HTR-8/SVneo (cell line): ENCODE results near the gene VTA1.
"Not testable (repeated sequence)": the region's sequence is repeated elsewhere in the genome, so short reads cannot be mapped to it uniquely, and the experiment has no call there.

Experiments
- DNase-seq: peaks from one replicate; pipeline ENCODE4 v3.0.0; 2011; ENCODE audit warnings: low spot score, mixed read lengths; ENCODE audit not compliant: insufficient read length
- FAIRE-seq: peaks from 2 replicates; lab custom pipeline; 2011; peaks lifted over from hg19 to GRCh38; lab: Jason Lieb, UNC

VTA1 gene

GRCh38 chr6:142218446-142218845 lies 71.4 kb downstream of the VTA1 start:
- DNase-seq (no peak), FAIRE-seq (no peak)

DNA sequence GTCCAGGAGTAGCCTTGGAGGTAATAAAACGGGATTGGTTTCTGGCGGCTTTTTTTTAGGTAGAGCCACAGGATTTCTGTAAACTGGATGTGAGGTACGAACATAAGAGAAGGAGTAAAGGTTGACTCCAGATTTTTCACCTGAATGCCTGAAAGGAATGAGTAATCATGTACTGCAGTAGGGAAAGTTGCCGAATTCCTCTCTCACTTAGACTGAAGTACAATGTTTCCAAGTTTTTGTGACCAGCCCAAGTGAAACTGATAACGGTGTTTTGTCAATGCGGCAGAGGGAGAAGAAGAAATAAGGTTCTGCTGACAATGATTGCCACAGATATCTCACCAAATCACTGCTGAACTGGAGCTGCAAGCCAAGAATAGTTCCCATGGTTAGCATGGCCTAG lies 75.0 kb downstream of the VTA1 start:
- DNase-seq (no peak), FAIRE-seq (no peak)

GRCh38 chr6:142223938-142224337 lies 76.9 kb downstream of the VTA1 start:
- no peak for FAIRE-seq
- no peak for DNase-seq

- DNase-seq (no peak), FAIRE-seq (no peak)
Observed at GRCh38 chr6:142225115-142225514, 78.1 kb downstream of the VTA1 start.

DNA sequence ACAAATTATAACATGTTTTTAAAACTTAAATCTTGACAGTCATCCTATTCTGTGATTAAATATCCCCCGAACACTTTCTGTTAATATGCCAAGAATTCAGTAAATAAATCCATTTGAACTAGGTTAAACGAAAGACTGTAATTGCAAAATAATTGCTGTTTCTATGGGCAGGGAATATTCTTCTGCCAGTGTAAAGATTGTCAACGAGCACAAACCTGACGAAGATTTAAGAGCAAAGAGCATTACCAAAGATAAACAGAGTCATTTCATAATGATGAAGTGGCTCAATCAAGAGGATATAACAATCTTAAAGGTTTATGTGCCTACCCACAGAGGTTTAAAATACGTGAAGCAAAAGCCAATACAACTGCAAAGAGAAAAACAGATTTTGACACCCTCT lies 78.5 kb downstream of the VTA1 start:
- no peak for DNase-seq
- FAIRE-seq: no peak

DNA sequence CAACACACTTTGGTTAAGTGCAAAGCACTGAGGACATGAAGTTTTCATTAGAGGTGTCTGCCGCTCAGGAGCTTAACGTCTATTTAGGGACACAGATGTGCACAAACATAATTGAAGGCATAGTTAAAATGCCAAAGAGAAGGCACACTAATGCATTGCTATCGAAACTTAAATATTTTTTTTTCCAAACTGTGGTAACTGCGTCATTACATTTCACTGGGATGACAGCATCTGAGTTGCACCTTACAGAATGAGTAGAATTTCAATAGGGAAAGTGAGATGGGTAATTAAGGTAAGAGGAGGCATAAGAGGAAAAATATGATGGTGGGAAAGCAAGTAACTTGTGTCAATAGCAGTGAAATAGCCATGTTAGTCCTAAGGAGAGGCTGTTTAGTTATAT lies 79.7 kb downstream of the VTA1 start:
- DNase-seq: no peak
- FAIRE-seq: no peak

DNA sequence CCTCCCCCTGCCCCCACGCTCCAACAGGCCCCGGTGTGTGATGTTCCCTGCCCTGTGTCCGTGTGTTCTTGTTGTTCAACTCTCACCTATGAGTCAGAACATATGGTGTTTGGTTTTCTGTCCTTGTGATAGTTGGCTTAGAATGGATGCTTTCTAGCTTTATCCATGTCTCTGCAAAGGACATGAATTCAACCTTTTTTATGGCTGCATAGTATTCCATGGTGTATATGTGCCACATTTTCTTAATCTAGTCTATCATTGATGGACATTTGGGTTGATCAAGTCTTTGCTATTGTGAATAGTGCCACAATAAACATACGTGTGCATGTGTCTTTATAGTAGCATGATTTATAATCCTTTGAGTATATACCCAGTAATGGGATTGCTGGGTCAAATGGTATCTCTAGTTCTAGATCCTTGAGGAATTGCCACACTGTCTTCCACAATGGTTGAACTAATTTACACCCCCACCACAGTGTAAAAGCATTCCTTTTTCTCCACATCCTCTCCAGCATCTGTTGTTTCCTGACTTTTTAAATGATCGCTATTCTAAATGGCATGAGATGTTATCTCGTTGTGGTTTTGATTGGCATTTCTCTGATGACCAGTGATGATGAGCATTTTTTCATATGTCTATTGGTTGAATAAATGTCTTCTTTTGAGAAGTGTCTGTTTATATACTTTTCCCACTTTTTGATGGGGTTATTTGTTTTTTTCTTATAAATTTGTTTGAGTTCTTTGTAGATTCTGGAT lies 82.6 kb downstream of the VTA1 start:
- FAIRE-seq: not testable (repeated sequence)

GRCh38 chr6:142232206-142233044 lies 85.4 kb downstream of the VTA1 start:
- not testable (repeated sequence) for DNase-seq
- FAIRE-seq: peak; percentile 64

More for the DNA sequence above, 82.6 kb downstream of the VTA1 start:
- DNase-seq: not testable (repeated sequence)

- FAIRE-seq: no peak
- DNase-seq: no peak
Observed at GRCh38 chr6:142233945-142234682, 87.1 kb downstream of the VTA1 start.

DNA sequence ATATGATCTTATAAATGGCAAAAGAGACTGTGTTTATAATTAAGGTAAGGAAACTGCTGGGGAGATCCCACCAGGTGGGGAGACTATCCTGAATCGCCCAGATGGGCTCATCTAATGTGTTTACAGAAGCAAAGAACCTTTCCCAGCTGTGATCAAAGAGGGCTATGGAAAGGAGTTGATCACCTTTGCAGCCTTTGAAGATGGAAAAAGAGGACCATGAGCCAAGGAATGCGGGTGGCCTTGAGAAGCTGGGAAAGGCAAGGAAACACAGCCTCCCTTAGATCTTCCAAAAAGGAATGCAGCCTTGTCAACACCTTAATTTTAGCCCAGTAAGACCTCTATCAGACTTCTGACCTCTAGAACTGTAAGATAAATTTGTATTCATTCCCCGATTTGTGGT lies 88.2 kb downstream of the VTA1 start:
- DNase-seq: no peak
- no peak for FAIRE-seq

GRCh38 chr6:142235791-142236190 lies 88.7 kb downstream of the VTA1 start:
- FAIRE-seq (no peak), DNase-seq (no peak)

DNA sequence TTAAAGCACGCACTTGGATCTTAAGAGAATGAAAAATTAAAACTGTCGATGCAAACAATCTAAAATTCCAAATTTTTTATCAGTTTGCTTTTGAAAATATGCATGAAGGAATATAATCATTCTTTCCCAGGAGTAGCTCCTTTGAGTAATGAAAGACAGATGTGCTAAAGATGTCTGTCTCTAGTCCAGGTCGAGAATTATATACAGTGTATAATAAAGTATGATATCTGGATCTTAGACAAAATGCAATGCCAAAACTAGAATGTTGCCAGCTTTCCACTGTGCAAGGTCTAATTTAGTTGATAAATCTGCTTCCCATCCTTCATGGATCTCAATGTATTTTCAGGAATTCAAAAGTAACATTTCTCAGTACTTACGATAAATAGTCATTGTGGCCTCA lies 89.6 kb downstream of the VTA1 start:
- DNase-seq: no peak
- FAIRE-seq: no peak

GRCh38 chr6:142238881-142239280 lies 91.8 kb downstream of the VTA1 start:
- FAIRE-seq: no peak
- no peak for DNase-seq

GRCh38 chr6:142240179-142240578 lies 93.1 kb downstream of the VTA1 start:
- no peak for DNase-seq
- no peak for FAIRE-seq

GRCh38 chr6:142241061-142241460 lies 94.0 kb downstream of the VTA1 start:
- DNase-seq: no peak
- FAIRE-seq: no peak

- FAIRE-seq (no peak), DNase-seq (peak; percentile 27)
Observed at GRCh38 chr6:142242269-142242668, 95.2 kb downstream of the VTA1 start.

DNA sequence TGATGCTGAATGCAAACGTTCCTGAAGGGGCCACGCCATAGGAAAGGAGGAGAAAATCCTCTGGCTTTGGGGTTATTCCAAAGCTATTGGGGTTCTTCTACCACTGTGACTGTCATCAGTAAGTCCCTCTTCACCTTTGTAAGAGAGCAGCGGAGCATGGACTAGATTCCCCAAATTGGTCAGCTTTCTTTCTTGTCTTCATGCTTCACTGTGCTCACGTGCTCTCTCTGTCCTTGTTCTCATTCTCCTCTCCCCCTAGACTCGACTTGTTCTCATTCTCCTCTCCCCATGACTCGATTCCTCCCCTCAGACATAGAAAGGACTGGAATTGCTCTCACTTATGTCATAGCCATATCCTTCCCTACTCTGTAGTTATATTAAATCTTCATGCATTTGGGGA lies 99.9 kb downstream of the VTA1 start:
- no peak for DNase-seq
- FAIRE-seq: no peak

GRCh38 chr6:142249266-142249665 lies 102.2 kb downstream of the VTA1 start:
- DNase-seq (no peak), FAIRE-seq (no peak)

DNA sequence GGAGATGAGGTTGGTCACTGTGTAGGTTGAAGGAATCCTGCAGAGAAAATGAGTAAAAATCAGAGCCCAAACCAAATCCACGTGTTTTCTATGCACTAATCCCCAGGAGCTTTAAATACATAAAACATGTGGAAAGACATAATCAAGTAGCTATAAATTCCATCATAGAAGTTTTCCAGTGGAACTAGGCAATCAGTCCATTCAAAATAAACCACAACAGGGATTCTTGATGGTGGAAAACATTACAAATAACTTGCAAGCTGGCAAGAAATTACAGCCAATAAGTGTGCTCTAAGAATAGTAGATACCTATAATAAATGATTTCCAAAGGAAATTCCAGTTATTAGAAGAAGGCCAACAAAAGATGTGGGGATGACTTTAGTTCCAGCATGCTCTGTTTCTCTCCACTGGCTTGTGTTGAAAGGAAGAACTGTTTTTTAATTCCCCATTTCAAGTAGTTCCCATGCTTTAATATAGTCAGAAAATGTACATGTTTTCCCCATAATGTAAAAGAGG lies 104.9 kb downstream of the VTA1 start:
- FAIRE-seq (no peak), DNase-seq (no peak)

GRCh38 chr6:142254513-142254912 lies 107.5 kb downstream of the VTA1 start:
- DNase-seq: no peak
- no peak for FAIRE-seq

GRCh38 chr6:142255785-142256184 lies 108.7 kb downstream of the VTA1 start:
- FAIRE-seq (no peak), DNase-seq (no peak)
